Transverse colon (tissue), 4 donors: Measurements from ENCODE around the gene MED13. TPM values are rescaled to one million over a fixed set of nuclear protein-coding genes. Genes with fewer than 3 reads are reported as not detected.

ENCODE experiments used
- DNase-seq: peaks from one replicate; pipeline ENCODE4 v3.0.0-alpha.2; 2019
- H3K27ac ChIP-seq, 4 donors: fragments of 200-600 bp; sonication (generic); 2 replicates each; pipeline ENCODE4 v1.5.1; 2016 to 2018; ENCODE audit warnings: inconsistent platforms in 4 of 4
- H3K27me3 ChIP-seq: fragments of 200-600 bp; sonication (generic); 2 replicates; pipeline ENCODE4 v1.5.1; 2017; ENCODE audit warnings: inconsistent platforms
- H3K36me3 ChIP-seq, 4 donors: fragments of 200-600 bp; sonication (generic); 2 replicates each; pipeline ENCODE4 v1.5.1; 2017 to 2019; ENCODE audit warnings: inconsistent platforms in 4 of 4
- H3K4me1 ChIP-seq, 4 donors: fragments of 200-600 bp; sonication (generic); 2 replicates each; pipeline ENCODE4 v1.5.1; 2017 to 2020; ENCODE audit warnings: inconsistent platforms in 4 of 4
- H3K4me3 ChIP-seq, 4 donors: fragments of 200-600 bp; sonication (generic); 1 replicate in 1 of 4; 2 replicates in 3 of 4; pipeline versions ENCODE4 v1.5.1 to v1.6.1; 2017 to 2019; ENCODE audit warnings: inconsistent platforms in 4 of 4
- H3K9me3 ChIP-seq, 2 donors: fragments of 200-600 bp; sonication (generic); 2 replicates each; pipeline ENCODE4 v1.5.1; 2017 to 2019; ENCODE audit warnings: inconsistent platforms in 2 of 2
- EP300 ChIP-seq: sonication (generic); formaldehyde crosslinking; IDR thresholded peaks from one replicate; pipeline ENCODE4 v1.6.1; 2017; ENCODE audit warnings: antibody characterized with exemption, low read depth
- POLR2A ChIP-seq: fragments of 450-650 bp; IDR thresholded peaks from one replicate; pipeline ENCODE4 v1.6.1; 2016; ENCODE audit warnings: antibody characterized with exemption, mild to moderate bottlenecking, moderate library complexity
- POLR2AphosphoS5 ChIP-seq, 3 donors: sonication (generic); formaldehyde crosslinking; IDR thresholded peaks; one replicate each; pipeline ENCODE4 v1.6.1; 2016; ENCODE audit warnings: antibody characterized with exemption in 3 of 3
- WGBS, 2 donors: methylation state at CpG; one replicate each; pipeline ENCODE4 v1.1.5; 2018; ENCODE audit warnings: low coverage in 1 of 2; 5-methylcytosine and 5-hydroxymethylcytosine counted together
- in situ Hi-C, 4 donors: fragments of 200-750 bp; cut with MboI; loops; one replicate each; pipeline versions ENCODE4 v1.15.0 to v1.15.1; 2017; ENCODE audit warnings: low sequenced_read_pairs in 3 of 4, low pct_ligation_motif_present in 1 of 4, low pct_unique_long_range_greater_than_20kb in 1 of 4
- intact Hi-C: fragments of 100-400 bp; cut with DNase I; formaldehyde crosslinking; loops from one replicate; pipeline ENCODE4 v1.15.1; 2023; ENCODE audit warnings: low total_unique reads
- total RNA-seq, 4 donors: library from RNA; depleted of rRNA; stranded (reverse); fragments of >200 nt; gene quantifications; one replicate each; pipeline ENCODE4 v1.1.0, GENCODE V29; 2016
- TF ChIP-seq, protein P1 (sequence below), 5 experiments: fragments of 200-600 bp in 3 of 5; fragments of 450-650 bp in 2 of 5; sonication (generic) in 3 of 5; IDR thresholded peaks; 1 replicate in 2 of 5; 2 replicates in 3 of 5; pipeline ENCODE4 v1.5.1; 2016 to 2017; ENCODE audit warnings: antibody characterized with exemption in 5 of 5, inconsistent platforms in 3 of 5, mild to moderate bottlenecking in 2 of 5, moderate library complexity in 1 of 5

Gene MED13
- total RNA-seq, 4 donors from 2014 or later: 75.0 to 131 (median 105) TPM

DNA sequence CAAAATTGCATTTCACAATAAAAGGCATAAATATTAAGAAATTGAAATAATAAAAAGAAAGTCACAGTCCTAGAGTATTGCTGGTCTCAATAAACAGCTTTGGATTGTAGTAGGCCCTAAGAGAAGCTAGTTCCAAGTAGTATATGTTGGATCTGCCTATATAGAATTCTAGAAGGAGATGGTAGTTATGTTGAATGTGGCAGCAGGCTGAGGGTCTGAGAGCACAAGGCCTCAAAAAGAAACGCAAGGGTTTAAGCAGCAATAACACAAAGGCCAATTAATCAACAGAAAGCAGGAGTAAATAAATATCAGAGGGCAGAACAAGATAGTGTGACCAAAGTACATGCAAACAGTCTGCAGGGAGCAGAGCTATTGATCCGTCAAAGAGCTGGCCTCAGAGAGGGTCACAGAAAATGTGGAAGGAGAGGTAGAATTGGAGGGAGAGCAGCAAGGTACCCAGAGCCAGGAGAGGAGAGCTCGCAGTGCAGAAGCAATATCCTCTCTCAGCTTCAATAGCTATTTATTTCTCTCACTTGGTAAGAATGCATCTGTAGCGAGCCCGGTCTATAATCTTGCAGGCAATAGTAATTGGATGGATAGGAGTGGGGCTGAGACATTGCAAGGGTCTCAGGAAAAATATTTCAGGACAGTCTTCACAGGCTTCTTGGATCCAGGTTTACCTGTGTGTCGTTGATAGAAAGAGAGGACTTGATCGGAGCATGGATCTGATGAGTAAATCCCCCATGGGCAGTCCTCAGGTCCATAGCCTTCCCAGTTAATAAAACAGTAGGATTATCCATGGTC lies 25.1 kb upstream of the MED13 start:
- Histone ChIP-seq H3K9me3 (no peaks in the 10 kb centered on the region), H3K27me3 (no peaks in the 10 kb centered on the region), H3K27ac (no peak overlapping the region), H3K36me3 (no peaks in the 10 kb centered on the region), H3K4me3 (no peak overlapping the region), H3K4me1 (no peaks in the 10 kb centered on the region)
- no peak for DNase-seq
- WGBS, 2 donors: 77 to 89% methylated on average over 6 to 7 of the region's 7 CpGs
- TF ChIP-seq, protein P1, sequence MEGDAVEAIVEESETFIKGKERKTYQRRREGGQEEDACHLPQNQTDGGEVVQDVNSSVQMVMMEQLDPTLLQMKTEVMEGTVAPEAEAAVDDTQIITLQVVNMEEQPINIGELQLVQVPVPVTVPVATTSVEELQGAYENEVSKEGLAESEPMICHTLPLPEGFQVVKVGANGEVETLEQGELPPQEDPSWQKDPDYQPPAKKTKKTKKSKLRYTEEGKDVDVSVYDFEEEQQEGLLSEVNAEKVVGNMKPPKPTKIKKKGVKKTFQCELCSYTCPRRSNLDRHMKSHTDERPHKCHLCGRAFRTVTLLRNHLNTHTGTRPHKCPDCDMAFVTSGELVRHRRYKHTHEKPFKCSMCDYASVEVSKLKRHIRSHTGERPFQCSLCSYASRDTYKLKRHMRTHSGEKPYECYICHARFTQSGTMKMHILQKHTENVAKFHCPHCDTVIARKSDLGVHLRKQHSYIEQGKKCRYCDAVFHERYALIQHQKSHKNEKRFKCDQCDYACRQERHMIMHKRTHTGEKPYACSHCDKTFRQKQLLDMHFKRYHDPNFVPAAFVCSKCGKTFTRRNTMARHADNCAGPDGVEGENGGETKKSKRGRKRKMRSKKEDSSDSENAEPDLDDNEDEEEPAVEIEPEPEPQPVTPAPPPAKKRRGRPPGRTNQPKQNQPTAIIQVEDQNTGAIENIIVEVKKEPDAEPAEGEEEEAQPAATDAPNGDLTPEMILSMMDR (IDR thresholded peaks at IDR 0.05): no peak
- no peak for TF ChIP-seq POLR2AphosphoS5 (IDR thresholded peaks at IDR 0.05)
- TF ChIP-seq POLR2A: no peak
- no peak for TF ChIP-seq EP300
- intact Hi-C loops: loop anchor here (10.0 kb wide), 1 partner anchor 475 kb away; no protein-coding TSS in a partner anchor
- in situ Hi-C loops: loop anchor here in 1 of 4 donors (25.0 kb wide), 1 partner anchor 453 kb away; no protein-coding TSS in a partner anchor

DNA sequence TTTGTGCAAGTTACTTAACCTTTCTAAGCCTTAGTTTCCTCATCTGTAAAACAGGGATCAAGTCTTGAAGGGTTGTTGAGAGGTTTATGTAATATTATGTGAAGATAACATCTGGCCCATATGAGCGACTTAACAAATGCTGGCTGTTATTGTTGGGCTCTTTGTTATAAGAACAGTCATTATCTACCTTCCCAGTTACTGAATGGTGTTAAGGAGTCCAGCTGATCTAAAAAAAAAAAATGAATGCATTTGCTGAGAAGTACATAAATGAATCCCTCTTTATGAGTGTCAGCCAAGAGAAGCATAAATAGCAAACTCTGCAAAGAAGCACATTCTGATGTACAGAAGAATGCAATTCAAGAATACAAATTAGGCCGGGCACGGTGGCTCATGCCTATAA lies 24.3 kb upstream of the MED13 start:
- WGBS, 2 donors: 86 to 88% methylated on average over 1 to 3 of the region's 3 CpGs
- Histone ChIP-seq H3K36me3 (no peaks in the 10 kb centered on the region), H3K27ac (no peak overlapping the region), H3K9me3 (no peaks in the 10 kb centered on the region), H3K27me3 (no peaks in the 10 kb centered on the region), H3K4me1 (no peaks in the 10 kb centered on the region), H3K4me3 (no peak overlapping the region)
- in situ Hi-C loops (loop anchor here in 1 of 4 donors (25.0 kb wide), 1 partner anchor 452 kb away; no protein-coding TSS in a partner anchor), intact Hi-C loops (no loop called here)
- no peak for DNase-seq
- TF ChIP-seq, protein P1 (IDR thresholded peaks at IDR 0.05): no peak
- TF ChIP-seq POLR2AphosphoS5 (IDR thresholded peaks at IDR 0.05) (no peak), POLR2A (no peak), EP300 (no peak)

DNA sequence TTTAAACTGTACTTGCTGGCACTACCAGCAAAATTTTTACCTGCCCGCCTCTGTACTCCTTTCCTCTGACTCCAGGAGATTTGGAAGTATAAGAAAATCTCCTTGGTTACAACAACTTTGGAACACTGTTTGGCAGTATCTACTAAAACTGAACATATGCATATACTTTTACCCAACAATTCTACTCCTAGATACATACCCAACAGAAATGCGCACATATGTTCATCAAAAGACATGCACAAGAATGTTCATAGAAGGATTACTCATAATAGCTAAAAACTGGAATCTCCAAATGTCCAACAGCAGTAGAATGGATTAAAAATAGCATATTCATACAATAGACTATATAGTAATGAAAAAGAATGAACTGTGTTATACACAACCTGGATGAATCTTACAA lies 21.7 kb upstream of the MED13 start:
- no peak for TF ChIP-seq EP300
- no peak for TF ChIP-seq POLR2AphosphoS5 (IDR thresholded peaks at IDR 0.05)
- no peak for TF ChIP-seq POLR2A
- TF ChIP-seq, protein P1 (IDR thresholded peaks at IDR 0.05): no peak
- Histone ChIP-seq H3K4me1 (no peaks in the 10 kb centered on the region), H3K9me3 (no peaks in the 10 kb centered on the region), H3K36me3 (no peaks in the 10 kb centered on the region), H3K4me3 (no peak overlapping the region), H3K27me3 (no peaks in the 10 kb centered on the region), H3K27ac (no peak overlapping the region)
- WGBS, 2 donors: 99 to 100% methylated on average over 1 to 2 of the region's 2 CpGs
- DNase-seq: no peak
- intact Hi-C loops: no loop called here
- in situ Hi-C loops: loop anchor here in 1 of 4 donors (25.0 kb wide), 1 partner anchor 449 kb away; no protein-coding TSS in a partner anchor

DNA sequence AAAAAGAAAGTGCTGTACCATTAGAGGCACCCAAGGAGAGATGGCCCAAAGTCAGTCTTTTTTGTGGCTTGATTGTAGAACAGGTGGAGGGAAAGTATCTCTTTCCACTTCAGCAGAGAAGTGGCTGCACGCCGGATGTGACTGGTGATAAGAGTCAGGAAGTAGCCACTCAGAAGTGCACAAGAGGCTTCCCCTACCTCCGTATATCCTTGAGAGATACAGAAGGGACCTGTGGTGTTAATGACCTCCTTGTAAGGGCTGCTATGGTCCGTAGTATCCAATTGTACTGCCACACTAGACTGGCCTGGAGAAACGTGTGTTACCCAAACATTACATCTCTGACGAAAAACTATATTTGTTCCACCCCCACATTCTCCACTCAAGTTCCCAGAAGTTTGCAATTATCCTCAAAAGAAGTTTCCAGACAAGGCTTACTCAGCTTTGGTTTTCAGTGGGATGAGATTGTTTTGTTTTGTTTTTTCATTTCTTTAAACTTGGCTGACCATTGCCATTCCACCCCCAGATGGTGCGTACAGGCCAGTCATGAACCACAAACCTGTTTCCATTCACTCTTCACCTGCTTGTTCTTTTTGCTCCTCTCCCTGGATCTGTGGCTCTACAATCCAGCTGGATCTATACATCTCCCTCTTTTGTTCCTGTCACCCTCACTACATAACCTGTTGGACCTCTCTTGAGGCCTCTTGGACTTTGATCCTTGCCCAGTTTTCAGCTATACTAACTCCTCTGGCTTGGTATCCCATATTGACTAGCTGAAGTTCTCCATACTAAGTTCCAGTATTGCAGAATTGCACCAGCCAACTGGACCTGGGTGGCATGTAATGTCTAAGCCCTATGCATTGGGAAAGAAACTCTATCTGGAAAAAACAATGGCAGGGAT lies 20.7 kb upstream of the MED13 start:
- Histone ChIP-seq H3K4me1 (no peaks in the 10 kb centered on the region), H3K36me3 (no peaks in the 10 kb centered on the region), H3K9me3 (no peaks in the 10 kb centered on the region), H3K27me3 (no peaks in the 10 kb centered on the region), H3K4me3 (no peak overlapping the region), H3K27ac (no peak overlapping the region)
- no peak for DNase-seq
- in situ Hi-C loops (loop anchor here in 1 of 4 donors (25.0 kb wide), 1 partner anchor 448 kb away; no protein-coding TSS in a partner anchor), intact Hi-C loops (no loop called here)
- no peak for TF ChIP-seq POLR2A
- TF ChIP-seq, protein P1 (IDR thresholded peaks at IDR 0.05): no peak
- TF ChIP-seq POLR2AphosphoS5 (IDR thresholded peaks at IDR 0.05): no peak
- no peak for TF ChIP-seq EP300
- WGBS, 2 donors: 59 to 71% methylated on average over 6 to 7 of the region's 7 CpGs
